Fibroblast of lung (primary cell): ENCODE measurements around the gene EEF2K.

ENCODE experiments used
- EZH2 ChIP-seq: IDR thresholded peaks from 2 replicates; pipeline ENCODE4 v1.5.1; 2012; ENCODE audit warnings: low read length, control low read depth, mild to moderate bottlenecking; ENCODE audit errors: missing control alignments
- TF ChIP-seq, protein P1 (sequence below), 2 donors: IDR thresholded peaks in 1 of 2; conservative IDR thresholded peaks in 1 of 2; 1 replicate in 1 of 2; 2 replicates in 1 of 2; pipeline ENCODE4 v1.5.1; 2011 to 2012; ENCODE audit warnings: low read length in 2 of 2, control low read depth in 1 of 2, inconsistent platforms in 1 of 2, low read depth in 1 of 2, mild to moderate bottlenecking in 1 of 2

DNA sequence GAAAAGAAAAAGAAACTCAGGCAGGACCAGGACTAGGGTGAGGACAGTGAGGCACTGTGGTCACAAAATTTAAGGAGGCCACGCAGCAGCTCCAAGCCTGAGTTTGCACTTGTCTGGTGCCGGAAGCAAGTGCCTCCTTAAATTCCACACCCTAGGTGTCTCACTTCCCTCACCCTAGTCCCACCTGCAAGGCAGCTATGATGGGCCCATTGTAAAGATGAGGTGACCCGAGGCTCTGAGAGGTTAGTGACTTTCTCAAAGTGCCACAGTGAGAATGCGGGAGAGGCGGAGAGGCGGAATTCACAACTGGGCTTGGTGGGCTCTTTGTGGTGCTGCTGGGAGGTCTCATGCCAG lies 21.5 kb upstream of the EEF2K start:
- TF ChIP-seq, protein P1, sequence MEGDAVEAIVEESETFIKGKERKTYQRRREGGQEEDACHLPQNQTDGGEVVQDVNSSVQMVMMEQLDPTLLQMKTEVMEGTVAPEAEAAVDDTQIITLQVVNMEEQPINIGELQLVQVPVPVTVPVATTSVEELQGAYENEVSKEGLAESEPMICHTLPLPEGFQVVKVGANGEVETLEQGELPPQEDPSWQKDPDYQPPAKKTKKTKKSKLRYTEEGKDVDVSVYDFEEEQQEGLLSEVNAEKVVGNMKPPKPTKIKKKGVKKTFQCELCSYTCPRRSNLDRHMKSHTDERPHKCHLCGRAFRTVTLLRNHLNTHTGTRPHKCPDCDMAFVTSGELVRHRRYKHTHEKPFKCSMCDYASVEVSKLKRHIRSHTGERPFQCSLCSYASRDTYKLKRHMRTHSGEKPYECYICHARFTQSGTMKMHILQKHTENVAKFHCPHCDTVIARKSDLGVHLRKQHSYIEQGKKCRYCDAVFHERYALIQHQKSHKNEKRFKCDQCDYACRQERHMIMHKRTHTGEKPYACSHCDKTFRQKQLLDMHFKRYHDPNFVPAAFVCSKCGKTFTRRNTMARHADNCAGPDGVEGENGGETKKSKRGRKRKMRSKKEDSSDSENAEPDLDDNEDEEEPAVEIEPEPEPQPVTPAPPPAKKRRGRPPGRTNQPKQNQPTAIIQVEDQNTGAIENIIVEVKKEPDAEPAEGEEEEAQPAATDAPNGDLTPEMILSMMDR (conservative IDR thresholded peaks at IDR 0.05 in 1 of 2, IDR thresholded peaks at IDR 0.05 in 1 of 2; ENCODE audit: low read depth in 1 of 2, low read length in 2 of 2) = no peak
- TF ChIP-seq EZH2 = no peak
